ENCODE results near the gene ZBTB7A. TPM values are rescaled to one million over a fixed set of nuclear protein-coding genes. Genes with fewer than 3 reads are reported as not detected.

ZBTB7A gene
- total and polyA plus RNA-seq, 2 of the 4 experiments (the other 2 are of a cell fraction): 3.2 to 10.3 TPM

GRCh38 chr19:4108767-4109625 lies 42.3 kb upstream of the ZBTB7A start:
- no peak overlapping the region for H3K23ac ChIP-seq (ENCODE audit: low read depth, low read length)
- intact Hi-C loops (cut with micrococcal nuclease): no loop called here
- H3K4ac ChIP-seq (ENCODE audit: low read depth, low read length): no peak overlapping the region
- no peak overlapping the region for H4K5ac ChIP-seq (ENCODE audit: low read depth, low read length)
- peaks cover 18 to 66% of the 10 kb centered on the region in 2 experiments for H3K79me1 ChIP-seq (ENCODE audit: low read depth in 1 of 2, low read length in 2 of 2)
- H3K56ac ChIP-seq (ENCODE audit: extremely low read depth, insufficient read depth, low read length): no peak overlapping the region
- H3K9ac ChIP-seq (ENCODE audit: low read depth, low read length): no peak overlapping the region
- no peak overlapping the region for H2BK120ac ChIP-seq (ENCODE audit: low read depth, low read length)
- no peaks in the 10 kb centered on the region for H3K9me3 ChIP-seq (ENCODE audit: control insufficient read depth, insufficient read depth, low read length)
- no peak overlapping the region for H3K14ac ChIP-seq (replicated peaks; ENCODE audit: low read depth, low read length)
- H3K18ac ChIP-seq (ENCODE audit: low read depth, low read length): no peak overlapping the region
- H3K27ac ChIP-seq (ENCODE audit: insufficient read depth, low read length): no peak overlapping the region
- H2AK9ac ChIP-seq (replicated peaks; ENCODE audit: low read depth, low read length, poor library complexity): no peak overlapping the region
- in situ Hi-C loops (cut with MboI; ENCODE audit: low sequenced_read_pairs): no loop called here
- no TSS peak for BruUV-seq (replicated peaks)
- ChIA-PET CTCF (no interaction called here), POLR2A (ENCODE audit: unreplicated experiment) (interaction anchor here (0.6 kb wide), 1 partner anchor 43 kb away, joined by 3 read pairs; no protein-coding TSS in a partner anchor)
- no peak overlapping the region for H2BK15ac ChIP-seq (ENCODE audit: low read depth, low read length)
- H3K9me1 ChIP-seq (ENCODE audit: insufficient read depth, low read length): peaks cover 10% of the 10 kb centered on the region; the same call in 1 of the 2 replicates
- peaks cover 75% of the 10 kb centered on the region for H3K36me3 ChIP-seq (ENCODE audit: control insufficient read depth, insufficient read depth, low read length)
- H3K4me1 ChIP-seq (ENCODE audit: control insufficient read depth, insufficient read depth, low read length): peaks cover 2% of the 10 kb centered on the region
- H2AK5ac ChIP-seq (ENCODE audit: low read depth, low read length): no peak overlapping the region
- no peak overlapping the region for H4K91ac ChIP-seq (ENCODE audit: insufficient read depth, low read depth, low read length)
- no peak overlapping the region for H3K4me2 ChIP-seq (ENCODE audit: low read depth, low read length)
- DNase-seq: no peak
- 95% methylated on average over 21 of the region's 35 CpGs; no CpG with 5 or more reads in 1 of the 2 experiments for WGBS, 2 experiments (ENCODE audit: extremely low coverage in 2 of 2, insufficient read length in 1 of 2)
- H2BK20ac ChIP-seq (ENCODE audit: low read depth, low read length): no peak overlapping the region
- TF ChIP-seq RAD21 (IDR thresholded peaks at IDR 0.05; ENCODE audit: low read length): no peak
- TF ChIP-seq CEBPB (IDR thresholded peaks at IDR 0.05; ENCODE audit: low read depth, low read length): no peak
- TF ChIP-seq ELK1 (IDR thresholded peaks at IDR 0.05; ENCODE audit: borderline replicate concordance, low read depth, low read length): no peak
- no peak for TF ChIP-seq CHD1 (IDR thresholded peaks at IDR 0.05; ENCODE audit: low read depth, low read length)
- no peak for TF ChIP-seq RCOR1 (IDR thresholded peaks at IDR 0.05; ENCODE audit: insufficient replicate concordance, low read length)
- no peak for TF ChIP-seq USF2 (IDR thresholded peaks at IDR 0.05; ENCODE audit: low read depth, low read length)
- no peak for TF ChIP-seq MAZ (IDR thresholded peaks at IDR 0.05; ENCODE audit: borderline replicate concordance, low read depth, low read length)
- no peak for TF ChIP-seq POLR2A (IDR thresholded peaks at IDR 0.05; ENCODE audit: low read depth, low read length)
- TF ChIP-seq MXI1 (IDR thresholded peaks at IDR 0.05; ENCODE audit: borderline replicate concordance, low read depth, low read length): no peak
- no peak for TF ChIP-seq FOS (IDR thresholded peaks at IDR 0.05; ENCODE audit: low read depth, low read length)
- no peak for TF ChIP-seq RFX5 (IDR thresholded peaks at IDR 0.05; ENCODE audit: low read depth, low read length)
- TF ChIP-seq BHLHE40 (IDR thresholded peaks at IDR 0.05; ENCODE audit: low read depth, low read length): no peak
- no peaks in the 10 kb centered on the region for H3K27me3 ChIP-seq (ENCODE audit: control insufficient read depth, insufficient read depth, low read length)
- ATAC-seq (ENCODE audit: low read depth): no peak
- dilution Hi-C loops (cut with HindIII; ENCODE audit: low sequenced_read_pairs, unreplicated experiment): no loop called here
- no peak overlapping the region for H2BK5ac ChIP-seq (ENCODE audit: low read depth, low read length, poor library complexity, severe bottlenecking)
- peaks cover 28% of the 10 kb centered on the region for H4K20me1 ChIP-seq (ENCODE audit: insufficient read depth, low read length)
- H4K8ac ChIP-seq (ENCODE audit: low read depth in 2 of 2, low read length in 2 of 2): no peak overlapping the region
- no peak overlapping the region for H2AFZ ChIP-seq (replicated peaks; ENCODE audit: low read length, poor library complexity)
- H3K4me3 ChIP-seq (ENCODE audit: insufficient read depth, low read depth, low read length): no peak overlapping the region
